ENCODE results near the gene LARP1B.
"Not testable (repeated sequence)": the region's sequence is repeated elsewhere in the genome, so short reads cannot be mapped to it uniquely, and the experiment has no call there.

The LARP1B gene

DNA sequence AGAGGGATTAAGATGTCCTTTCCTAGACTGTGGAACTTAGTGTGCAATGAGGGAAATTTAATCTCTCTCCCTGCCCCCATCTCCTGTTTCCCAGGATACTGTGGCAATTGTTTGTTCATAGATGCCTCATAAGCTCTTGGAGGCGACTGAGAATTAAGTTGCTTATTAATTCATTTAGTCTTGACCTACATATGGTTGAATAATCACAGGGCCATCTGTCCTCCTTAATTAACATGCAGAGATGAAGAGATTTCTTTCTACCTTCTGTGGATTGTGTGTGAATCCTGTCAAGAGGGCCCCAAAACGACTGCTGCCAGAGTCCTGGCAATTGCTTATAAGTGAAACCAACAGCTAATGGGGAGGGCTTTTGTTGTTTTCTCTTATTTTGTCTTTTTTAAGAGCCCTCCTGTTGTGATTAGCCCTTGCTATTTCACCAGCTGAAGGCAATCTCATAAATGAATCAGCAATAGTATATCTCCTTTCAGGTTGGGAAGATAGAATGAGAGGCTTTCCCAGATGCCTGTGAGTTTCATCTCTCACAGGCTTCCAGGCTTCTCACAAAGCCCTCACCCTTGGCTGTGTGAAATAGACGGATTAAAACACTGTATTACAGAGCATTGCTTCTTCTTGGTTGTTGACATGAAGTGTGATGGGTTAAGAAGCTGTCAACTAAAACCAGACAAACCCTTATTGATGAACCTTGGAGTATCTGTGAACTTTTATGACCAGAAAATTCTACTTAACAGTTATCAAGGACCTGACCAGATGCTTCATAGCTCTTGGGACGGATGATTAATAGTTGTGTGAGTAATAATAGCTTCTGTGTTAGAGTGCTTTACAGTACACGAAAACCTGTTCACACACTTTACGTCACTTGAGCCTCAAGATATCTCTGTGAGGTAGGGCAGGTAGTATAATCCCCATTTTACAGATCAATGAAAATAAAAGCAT, 168.0 kb downstream of the LARP1B start:
- peak; percentile 91 for DNase-seq

DNA sequence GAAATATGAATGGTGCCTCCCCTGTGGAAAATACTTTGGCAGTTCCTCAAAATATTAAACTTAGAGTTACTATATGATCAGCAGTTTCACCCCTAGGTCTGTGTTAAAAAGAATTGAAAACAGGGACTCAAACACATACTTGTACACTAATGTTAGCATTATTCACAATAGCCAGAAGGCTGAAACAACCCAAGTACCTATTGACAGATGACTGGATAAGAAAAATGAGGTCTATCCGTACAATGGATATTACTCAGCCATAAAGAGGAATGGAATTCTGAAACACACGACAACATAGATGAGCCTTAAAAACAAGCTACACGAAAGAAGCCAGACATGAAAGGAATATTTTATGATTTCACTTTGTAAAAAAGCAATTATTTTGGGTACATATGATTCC, 171.6 kb downstream of the LARP1B start:
- DNase-seq, result no peak

DNA sequence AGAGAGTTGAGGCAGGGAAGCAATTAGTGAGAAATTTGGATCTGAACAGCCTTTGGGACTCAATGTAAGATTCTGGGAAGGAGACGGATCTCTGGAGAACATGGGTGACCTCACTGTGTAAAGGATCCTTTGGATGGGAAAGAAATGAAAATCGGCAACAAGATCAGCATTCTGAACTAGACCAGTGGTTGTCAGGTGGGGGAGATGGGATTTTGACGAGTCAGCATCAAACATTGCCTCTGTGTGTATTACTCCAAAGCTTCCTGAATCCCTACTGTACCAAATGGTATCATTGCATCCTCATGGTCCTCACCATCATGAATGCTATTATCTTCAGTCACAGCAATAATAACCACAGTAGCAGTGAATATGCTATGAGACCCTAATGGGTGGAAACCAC, 173.7 kb downstream of the LARP1B start:
- DNase-seq, result no peak

DNA sequence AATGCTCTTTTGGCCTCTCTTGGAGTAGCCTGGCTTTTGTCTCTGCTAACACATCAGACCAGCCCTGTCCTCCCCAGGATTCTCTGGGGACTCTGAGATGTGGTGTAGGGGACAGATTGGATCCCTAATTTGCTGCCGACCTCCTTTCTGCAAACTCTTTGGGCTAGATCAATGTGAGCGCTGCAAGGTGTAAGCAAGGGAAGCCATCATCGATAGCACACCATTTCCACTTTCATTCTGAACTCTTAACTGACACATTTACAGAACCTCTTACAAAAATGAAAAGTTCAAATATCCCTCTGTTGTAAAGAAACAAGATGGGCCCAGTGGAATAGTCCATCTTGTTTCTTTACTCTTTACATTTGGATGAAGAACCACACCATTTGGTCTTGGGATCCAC, 179.9 kb downstream of the LARP1B start:
- no peak for DNase-seq

DNA sequence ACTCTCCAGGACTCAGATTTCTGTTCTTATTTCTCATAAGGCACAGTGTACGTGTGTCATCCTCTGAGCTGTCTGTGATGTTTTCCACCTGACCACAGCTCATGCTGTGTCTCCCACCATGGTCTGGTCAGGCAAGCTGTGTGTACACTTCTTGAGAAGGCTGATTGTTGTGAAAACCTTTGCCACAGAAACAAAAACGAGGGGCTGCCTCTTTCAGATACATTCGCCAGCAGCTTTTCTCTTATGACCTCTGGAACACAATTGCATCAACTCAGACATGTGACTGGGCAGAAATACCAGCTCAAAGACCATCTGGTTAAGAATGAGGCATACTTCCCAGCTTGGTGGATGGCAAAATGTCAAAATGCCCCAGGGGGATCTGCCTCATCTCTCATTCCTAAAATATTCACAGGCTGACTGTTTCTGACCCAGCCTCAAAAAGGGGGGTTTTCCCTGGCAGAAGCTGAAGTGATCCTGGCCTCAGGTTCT, 180.4 kb downstream of the LARP1B start:
- DNase-seq, result no peak

DNA sequence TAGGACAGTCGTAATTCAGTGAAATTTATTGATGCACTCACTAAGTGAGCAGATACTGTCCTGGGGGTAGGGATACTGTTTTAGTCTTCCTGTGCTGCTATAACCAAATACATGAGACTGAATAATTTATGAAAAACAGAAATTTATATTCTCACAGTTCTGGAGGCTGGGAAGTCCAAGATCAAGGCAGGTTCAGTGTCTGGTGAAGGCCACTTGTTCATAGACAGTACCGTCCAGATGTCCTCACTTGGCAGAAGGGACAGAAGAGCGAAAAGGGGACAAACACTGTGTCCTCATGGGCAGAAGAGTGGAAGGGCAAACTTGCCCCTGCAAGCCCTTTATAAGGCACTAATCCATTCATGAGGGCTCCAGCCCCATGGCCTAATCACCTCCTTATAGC, 180.9 kb downstream of the LARP1B start:
- no peak for DNase-seq

DNA sequence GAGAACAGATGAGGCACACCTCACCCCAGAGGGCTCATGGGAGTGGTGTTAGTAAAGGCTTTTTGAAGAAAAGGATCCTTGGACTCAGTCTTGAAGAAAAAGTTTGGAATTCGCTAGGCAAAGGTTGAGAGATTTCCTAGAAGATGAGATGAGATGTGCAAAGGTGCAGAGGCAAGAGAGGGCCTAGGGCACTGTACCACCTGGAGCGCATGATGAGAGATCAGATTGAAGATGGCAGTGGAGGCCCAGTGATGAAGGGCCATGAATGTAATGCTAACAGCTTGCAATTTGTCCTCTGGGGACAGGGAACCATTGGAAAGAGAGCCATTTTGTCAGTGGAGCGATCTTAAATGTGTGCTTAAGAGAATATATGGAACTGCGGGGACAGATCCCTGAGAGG, 181.5 kb downstream of the LARP1B start:
- DNase-seq, result no peak

DNA sequence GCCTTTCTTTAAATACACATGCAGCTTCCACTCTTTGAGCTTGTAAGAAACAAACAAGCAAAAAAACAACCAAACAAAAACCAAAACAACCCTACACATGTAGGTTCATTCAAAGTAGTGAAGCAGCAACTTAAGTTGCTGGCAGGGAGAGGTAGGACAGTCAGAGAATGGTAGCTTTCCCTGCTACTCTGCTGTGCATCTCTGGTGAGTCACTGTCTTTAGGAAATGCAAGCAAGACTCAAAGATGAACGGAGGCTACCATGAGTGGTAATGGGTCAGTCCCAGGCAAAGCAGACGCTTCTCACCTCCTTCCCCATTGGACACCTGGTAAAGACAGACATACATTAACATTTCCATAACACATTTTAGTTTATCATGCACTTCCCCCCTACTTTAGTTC, 183.3 kb downstream of the LARP1B start:
- DNase-seq, result no peak

DNA sequence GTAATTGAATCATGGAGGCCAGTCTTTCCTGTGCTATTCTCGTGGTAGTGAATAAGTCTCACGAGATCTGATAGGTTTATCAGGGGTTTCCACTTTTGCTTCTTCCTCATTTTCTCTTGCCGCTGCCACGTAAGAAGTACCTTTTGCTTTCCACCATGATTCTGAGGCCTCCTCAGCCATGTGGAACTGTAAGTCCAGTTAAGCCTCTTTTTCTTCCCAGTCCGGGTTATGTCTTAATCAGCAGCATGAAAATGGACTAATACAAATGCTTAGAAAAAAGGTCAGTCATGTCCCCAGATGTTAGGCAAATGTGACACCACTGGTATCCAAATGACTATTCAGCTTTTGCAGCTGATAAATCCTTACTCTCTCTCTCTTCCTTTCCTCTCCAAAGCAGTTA, 184.3 kb downstream of the LARP1B start:
- not testable (repeated sequence) for DNase-seq

DNA sequence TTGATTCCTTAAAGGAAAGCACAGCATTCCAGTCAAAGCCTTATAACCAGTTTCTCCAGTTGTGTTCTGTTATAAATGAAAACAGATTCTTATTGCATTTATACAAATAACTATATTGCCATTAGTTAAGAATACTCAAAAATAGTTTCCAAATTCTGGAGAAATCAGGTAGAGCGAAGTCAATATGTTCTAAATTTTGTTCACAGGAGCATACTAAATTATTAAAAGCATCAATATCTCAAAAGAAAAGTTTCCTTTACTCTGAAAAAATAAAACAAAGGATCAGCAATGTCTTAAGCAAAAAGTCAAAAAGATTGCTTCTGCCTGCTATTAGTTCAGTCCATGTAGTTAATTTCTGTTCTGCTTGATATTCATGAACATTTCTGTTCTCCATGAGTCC, 186.8 kb downstream of the LARP1B start:
- DNase-seq, result no peak

DNA sequence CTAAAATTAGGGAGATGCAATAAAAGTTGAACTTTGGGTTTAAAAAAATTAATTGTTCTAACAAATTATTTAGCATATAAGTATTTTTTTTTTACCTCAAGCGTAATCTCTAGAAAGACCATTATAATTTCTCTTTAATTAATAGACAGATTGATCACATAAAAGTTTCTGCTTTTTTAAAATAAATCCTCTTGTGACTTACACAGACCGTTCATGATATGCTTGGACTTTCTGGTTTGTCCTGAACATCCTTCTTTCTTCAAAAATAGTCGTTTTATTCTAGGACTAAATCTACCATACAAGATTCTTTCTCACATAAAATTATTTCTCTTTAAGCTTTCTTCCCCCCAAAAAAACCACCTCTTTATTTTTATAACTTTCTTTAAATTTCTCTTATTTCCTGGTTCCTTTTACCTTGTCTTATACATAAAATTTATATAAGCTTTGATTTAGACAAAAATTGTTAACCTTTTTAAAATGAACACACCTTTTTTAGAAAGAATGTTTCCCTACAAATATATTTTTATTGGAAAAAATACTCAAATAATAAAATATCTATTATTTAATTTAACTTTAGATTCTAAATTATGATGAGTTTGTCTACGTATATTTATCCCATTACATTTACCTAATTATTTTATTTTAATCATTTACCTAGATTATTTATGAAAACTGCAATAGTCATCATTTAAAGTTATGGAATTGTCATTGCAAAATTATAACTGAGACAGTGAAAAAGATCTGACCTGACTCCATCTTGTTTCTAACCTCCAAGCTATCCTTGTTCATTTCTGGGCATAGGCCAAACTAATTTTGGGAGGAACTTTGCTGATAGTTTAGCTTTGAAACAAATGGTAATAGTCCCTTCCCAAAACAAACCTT, 188.9 kb downstream of the LARP1B start:
- DNase-seq, result no peak

DNA sequence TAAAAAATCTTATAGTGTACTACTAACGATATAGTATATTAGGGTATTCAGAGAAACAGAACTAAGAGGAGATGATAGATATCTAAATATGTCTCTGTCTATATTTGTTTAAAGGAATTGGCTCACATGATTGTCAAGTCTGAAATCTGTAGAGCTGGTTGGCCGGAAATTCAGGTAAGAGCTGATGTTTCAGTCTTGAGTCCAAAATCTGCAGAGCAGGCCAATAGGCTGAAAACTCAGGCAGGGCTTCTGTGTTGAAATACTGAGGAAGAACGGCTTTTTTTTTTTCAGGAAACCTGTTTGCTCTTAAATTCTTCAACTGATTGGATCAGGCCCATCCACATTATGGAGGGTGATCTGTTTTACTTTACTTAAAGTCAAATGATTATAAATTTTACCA, 194.8 kb downstream of the LARP1B start:
- DNase-seq, result no peak

DNA sequence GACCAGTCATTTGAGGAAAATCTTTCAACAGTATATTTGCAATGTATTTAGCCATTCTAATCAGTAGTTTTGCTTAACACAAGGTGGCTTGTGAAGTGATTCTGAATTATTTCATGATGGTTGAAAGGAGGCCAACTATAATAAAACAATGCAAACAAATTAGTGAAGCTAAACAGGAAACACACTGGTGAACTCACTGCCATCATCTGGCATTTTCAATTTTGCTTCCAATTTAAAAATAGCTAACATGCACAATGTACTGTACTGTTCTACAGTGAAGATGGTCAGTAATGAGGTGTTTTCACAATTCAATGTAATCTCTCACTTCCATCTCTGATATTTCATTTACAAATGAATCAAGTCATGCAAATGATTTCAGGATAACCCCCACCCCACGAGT, 195.4 kb downstream of the LARP1B start:
- no peak for DNase-seq

DNA sequence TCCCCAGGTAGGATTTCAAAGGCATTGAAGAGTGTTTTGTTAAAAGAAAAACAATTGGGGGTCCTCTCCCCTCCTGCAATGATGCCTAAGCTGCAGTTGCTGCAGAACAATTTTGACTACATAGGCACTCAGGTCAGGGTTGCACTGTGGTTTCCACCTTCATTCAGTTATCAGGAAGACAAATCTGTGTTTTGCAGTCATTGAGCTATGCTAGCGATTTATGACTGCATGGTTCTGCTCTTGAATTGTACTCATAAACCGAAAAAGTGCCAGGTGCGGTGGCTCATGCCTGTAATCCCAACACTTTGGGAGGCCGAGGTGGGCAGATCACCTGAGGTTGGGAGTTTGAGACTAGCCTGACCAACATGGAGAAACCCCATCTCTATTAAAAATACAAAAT, 197.1 kb downstream of the LARP1B start:
- DNase-seq, result not testable (repeated sequence)

DNA sequence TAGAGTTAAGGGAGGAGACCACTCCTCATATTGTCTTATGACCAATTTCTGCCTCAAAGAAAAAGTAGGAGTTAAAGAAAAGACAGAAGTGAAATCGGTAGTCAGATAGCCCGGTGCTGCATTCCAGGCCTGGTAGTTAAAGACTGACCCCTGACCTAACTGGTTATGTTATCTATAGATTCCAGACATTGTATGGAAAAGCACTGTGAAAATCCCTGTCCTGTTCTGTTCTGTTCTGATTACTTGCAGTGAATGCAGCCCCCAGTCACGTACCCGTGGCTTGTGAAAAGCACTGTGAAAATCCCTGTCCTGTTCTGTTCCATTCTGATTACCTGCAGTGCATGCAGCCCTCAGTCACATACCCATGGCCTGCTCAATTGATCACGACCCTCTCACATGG, 198.8 kb downstream of the LARP1B start:
- not testable (repeated sequence) for DNase-seq
